ENCODE data around the gene KCMF1.

- TF ChIP-seq CTCF (tag by site-specific recombination; IDR thresholded peaks at IDR 0.05) (no peak), ZNF221 (tag by site-specific recombination; IDR thresholded peaks at IDR 0.05; ENCODE audit: borderline replicate concordance) (no peak), ZNF645 (tag by site-specific recombination; IDR thresholded peaks at IDR 0.05) (no peak), HOXA7 (CRISPR knock-in tag; IDR thresholded peaks at IDR 0.05; ENCODE audit: borderline replicate concordance) (no peak)
These were observed 100.1 kb downstream of the KCMF1 start for GRCh38 chr2:85071096-85071495.
